ENCODE data around the gene OR1N1.

The OR1N1 gene

DNA sequence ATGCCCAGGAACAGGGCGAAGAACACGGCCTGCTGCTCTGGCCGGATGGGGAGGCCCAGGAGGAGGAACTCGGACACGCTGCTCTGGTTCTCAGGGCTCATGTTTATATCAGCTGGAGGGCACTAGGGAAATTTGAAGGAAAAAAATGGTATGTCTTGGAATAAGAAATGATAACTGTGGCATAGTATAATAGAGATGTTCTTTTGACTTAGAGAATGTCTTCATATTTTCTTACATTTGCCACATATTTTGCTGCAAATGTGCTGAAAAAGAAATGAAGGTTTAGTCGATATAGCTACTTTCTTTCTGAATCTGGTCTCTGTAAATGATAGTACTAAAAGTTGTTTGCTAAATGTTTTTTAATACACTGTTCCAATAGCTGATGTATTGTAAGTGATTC, 49.3 kb downstream of the OR1N1 start, which contains the start of gene OR1J1:
Gene OR1J1 (minus strand): TSS at position 101 of the 400 bp plus-strand sequence. CDS start 0 bp downstream, at position 101.
- TF ChIP-seq, protein P1, sequence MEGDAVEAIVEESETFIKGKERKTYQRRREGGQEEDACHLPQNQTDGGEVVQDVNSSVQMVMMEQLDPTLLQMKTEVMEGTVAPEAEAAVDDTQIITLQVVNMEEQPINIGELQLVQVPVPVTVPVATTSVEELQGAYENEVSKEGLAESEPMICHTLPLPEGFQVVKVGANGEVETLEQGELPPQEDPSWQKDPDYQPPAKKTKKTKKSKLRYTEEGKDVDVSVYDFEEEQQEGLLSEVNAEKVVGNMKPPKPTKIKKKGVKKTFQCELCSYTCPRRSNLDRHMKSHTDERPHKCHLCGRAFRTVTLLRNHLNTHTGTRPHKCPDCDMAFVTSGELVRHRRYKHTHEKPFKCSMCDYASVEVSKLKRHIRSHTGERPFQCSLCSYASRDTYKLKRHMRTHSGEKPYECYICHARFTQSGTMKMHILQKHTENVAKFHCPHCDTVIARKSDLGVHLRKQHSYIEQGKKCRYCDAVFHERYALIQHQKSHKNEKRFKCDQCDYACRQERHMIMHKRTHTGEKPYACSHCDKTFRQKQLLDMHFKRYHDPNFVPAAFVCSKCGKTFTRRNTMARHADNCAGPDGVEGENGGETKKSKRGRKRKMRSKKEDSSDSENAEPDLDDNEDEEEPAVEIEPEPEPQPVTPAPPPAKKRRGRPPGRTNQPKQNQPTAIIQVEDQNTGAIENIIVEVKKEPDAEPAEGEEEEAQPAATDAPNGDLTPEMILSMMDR (IDR thresholded peaks at IDR 0.05; ENCODE audit: poor library complexity, severe bottlenecking): no peak
- Histone ChIP-seq H3K27me3 (ENCODE audit: insufficient read depth, poor library complexity, severe bottlenecking) (no peaks in the 10 kb centered on the region), H3K4me3 (ENCODE audit: severe bottlenecking) (no peak within 1 kb of the TSS), H3K27ac (ENCODE audit: poor library complexity, severe bottlenecking) (no peak within 1 kb of the TSS), H3K36me3 (ENCODE audit: low read depth) (no peaks in the 10 kb centered on the region), H3K4me1 (ENCODE audit: insufficient read depth, poor library complexity, severe bottlenecking) (no peaks in the 10 kb centered on the region), H3K9me3 (ENCODE audit: severe bottlenecking) (no peaks in the 10 kb centered on the region)
- ATAC-seq (ENCODE audit: low read depth) (no peak), DNase-seq (ENCODE audit: low spot score) (no peak)

DNA sequence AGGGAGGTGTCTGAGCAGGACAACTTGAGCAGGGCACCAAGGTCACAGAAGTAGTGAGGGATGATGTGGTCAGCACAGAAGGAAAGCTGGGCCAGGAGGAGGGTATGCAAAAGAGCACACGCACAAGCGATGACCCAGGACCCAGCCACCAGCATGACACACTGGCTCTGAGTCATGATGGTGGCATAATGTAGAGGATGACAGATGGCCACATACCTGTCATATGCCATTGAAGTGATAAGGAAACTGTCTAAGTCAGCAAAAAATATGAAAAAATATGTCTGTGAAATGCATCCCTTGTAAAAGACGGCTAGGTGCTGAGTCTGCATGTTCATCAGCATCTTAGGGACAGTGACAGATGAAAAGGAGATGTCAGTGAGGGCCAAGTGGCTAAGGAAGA, 49.7 kb downstream of the OR1N1 start:
- H3K27ac ChIP-seq (ENCODE audit: poor library complexity, severe bottlenecking): no peak overlapping the region
- no peak overlapping the region for H3K4me3 ChIP-seq (ENCODE audit: severe bottlenecking)
- no peaks in the 10 kb centered on the region for H3K9me3 ChIP-seq (ENCODE audit: severe bottlenecking)
- TF ChIP-seq, protein P1 (IDR thresholded peaks at IDR 0.05; ENCODE audit: poor library complexity, severe bottlenecking): no peak
- DNase-seq (ENCODE audit: low spot score) (no peak), ATAC-seq (ENCODE audit: low read depth) (no peak)
- H3K4me1 ChIP-seq (ENCODE audit: insufficient read depth, poor library complexity, severe bottlenecking): no peaks in the 10 kb centered on the region
- H3K36me3 ChIP-seq (ENCODE audit: low read depth): no peaks in the 10 kb centered on the region
- H3K27me3 ChIP-seq (ENCODE audit: insufficient read depth, poor library complexity, severe bottlenecking): no peaks in the 10 kb centered on the region

Data from RWPE2 (cell line).